Choroid plexus epithelial cell (primary cell): ENCODE data around the gene MYBPC3.

Source experiments
- DNase-seq: peaks from one replicate; pipeline ENCODE4 v3.0.0-alpha.2; 2010; ENCODE audit warnings: low read depth
- H3K4me3 ChIP-seq: 2 replicates; pipeline ENCODE4 v1.5.1; 2011; ENCODE audit warnings: low read depth, mild to moderate bottlenecking, control low read depth, low read length, moderate library complexity
- TF ChIP-seq, protein P1 (sequence below): conservative IDR thresholded peaks from 2 replicates; pipeline ENCODE4 v1.5.1; 2011; ENCODE audit warnings: low read depth, mild to moderate bottlenecking, control low read depth, inconsistent platforms, low read length, moderate library complexity

Gene MYBPC3

GRCh38 chr11:47372422-47372821, 19.9 kb upstream of the MYBPC3 start:
- no peak overlapping the region for H3K4me3 ChIP-seq
- DNase-seq = no peak
- TF ChIP-seq, protein P1, sequence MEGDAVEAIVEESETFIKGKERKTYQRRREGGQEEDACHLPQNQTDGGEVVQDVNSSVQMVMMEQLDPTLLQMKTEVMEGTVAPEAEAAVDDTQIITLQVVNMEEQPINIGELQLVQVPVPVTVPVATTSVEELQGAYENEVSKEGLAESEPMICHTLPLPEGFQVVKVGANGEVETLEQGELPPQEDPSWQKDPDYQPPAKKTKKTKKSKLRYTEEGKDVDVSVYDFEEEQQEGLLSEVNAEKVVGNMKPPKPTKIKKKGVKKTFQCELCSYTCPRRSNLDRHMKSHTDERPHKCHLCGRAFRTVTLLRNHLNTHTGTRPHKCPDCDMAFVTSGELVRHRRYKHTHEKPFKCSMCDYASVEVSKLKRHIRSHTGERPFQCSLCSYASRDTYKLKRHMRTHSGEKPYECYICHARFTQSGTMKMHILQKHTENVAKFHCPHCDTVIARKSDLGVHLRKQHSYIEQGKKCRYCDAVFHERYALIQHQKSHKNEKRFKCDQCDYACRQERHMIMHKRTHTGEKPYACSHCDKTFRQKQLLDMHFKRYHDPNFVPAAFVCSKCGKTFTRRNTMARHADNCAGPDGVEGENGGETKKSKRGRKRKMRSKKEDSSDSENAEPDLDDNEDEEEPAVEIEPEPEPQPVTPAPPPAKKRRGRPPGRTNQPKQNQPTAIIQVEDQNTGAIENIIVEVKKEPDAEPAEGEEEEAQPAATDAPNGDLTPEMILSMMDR = no peak

DNA sequence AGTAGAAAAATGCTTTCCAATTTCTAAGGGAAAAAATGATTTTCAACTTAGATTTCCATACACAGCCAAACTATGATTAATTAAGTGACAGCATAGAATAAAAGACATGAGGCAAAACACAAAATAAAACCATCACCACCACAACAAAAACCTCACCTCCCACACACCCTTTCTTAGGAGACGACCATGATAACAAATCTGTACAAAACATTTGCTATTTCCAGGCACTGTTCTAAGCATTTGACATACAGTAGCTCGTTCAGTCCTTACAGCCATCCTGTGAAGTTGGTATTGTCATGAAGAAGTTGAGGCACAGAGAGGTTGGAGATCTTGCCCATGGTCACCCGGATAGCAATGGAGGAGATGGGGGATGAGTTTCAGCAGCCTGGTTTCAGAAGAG, 17.2 kb upstream of the MYBPC3 start:
- no peak overlapping the region for H3K4me3 ChIP-seq
- no peak for DNase-seq
- TF ChIP-seq, protein P1 = no peak

DNA sequence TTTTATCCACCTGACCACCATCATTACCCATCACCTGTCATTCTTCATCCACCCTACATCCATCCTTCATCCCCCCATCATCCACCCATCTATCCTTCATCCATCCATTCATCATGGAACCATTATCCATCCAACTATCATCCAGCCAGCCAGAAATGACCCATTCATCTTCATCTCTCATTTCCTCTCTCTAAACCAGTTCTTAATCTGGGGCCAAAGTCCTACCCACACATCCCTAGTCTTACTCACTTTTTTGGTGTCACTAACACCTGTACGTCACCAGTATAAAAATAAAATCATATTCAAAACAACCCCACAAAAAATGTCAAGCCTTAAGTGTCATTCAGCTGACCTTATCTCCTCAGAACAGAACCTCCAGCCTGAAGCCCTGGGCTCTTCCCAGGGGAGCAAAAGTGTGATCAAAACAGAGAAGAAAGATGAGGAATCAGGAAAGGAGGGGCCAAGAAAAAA, 13.6 kb upstream of the MYBPC3 start:
- H3K4me3 ChIP-seq = no peak overlapping the region
- no peak for DNase-seq
- TF ChIP-seq, protein P1 = no peak

DNA sequence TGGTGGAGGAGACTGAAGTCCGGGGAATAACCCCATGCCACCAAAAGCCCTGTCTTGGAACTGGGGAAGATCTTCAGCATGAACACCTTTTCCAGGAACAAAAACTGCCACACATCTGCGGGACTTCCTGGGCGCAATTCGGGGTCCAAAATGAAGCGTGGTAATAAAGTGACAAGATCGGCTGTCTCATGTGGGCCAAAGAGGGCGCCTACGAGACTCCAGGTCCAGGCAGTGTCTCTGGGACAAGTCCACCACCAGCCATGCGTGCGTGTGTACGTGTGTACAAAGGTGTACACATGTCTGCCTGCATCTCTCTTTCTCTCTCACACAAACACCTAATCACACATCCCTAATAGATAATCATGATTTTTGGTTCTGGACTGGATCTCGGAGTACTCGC, 8.9 kb upstream of the MYBPC3 start:
- TF ChIP-seq, protein P1 = no peak
- no peak overlapping the region for H3K4me3 ChIP-seq

DNA sequence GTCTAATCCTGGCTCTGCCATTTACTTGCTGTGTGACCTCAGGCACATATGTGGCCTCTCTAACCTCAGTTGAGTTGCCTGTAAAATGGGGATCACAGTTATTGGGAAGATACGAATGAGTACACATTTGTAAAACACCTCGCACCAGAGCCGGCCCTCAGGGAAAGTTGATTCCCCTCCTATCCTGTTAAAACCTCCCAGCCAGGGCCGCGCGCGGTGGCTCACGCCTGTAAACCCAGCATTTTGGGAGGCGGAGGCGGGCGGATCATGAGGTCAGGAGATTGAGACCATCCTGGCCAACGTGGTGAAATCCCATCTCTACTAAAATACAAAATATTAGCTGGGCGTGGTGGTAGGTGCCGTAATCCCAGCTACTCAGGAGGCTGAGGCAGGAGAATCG, 7.8 kb upstream of the MYBPC3 start:
- no peak overlapping the region for H3K4me3 ChIP-seq
- TF ChIP-seq, protein P1 = no peak
- no peak for DNase-seq

More for the DNA sequence above, 8.9 kb upstream of the MYBPC3 start:
- no peak for DNase-seq

DNA sequence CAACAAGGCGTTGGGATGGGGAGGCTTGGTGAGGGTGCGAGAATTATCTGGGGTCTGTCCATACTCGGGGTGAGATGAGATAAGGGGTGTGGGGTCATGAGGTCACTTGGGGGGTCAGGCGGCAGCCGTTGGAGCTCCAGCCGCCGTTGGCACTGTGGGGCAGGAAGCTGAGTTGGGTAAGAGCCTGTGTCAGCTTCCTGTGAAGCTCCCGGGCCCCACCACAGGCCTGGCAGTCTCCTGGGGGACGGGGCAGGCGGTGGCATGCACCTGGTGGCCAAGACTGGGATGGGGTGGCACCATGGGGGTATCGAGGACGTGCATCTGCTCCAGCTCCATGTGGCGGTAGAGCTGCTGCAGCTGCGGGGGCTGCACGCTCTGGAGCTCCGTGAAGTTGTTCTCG, 7.1 kb upstream of the MYBPC3 start:
- TF ChIP-seq, protein P1 = no peak
- DNase-seq = no peak
- no peak overlapping the region for H3K4me3 ChIP-seq

DNA sequence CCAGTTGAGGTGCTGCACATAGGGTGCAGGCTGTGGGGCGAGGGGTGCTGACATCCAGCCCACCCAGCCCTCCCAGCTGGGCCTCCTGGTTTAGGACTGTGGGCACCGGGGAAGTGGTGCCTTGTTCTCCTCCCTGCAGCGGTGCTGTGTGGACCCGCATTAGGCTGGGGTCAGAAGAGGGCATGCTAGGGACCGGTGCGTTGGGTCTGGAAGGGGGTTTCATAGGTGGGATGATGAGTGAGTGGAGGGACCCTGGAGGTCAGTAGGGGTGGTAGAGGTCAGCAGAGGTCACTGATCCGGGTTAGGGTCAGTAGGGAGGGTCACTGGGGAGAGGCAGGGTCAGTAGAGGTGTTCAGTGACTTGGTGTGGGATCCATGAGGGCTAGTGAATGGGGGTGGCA, 6.7 kb upstream of the MYBPC3 start:
- TF ChIP-seq, protein P1 = no peak
- no peak for DNase-seq
- H3K4me3 ChIP-seq = no peak overlapping the region
